ENCODE measurements around the gene CXCR6. TPM values are rescaled to one million over a fixed set of nuclear protein-coding genes. Genes with fewer than 3 reads are reported as not detected.

CXCR6 gene
- total and polyA plus RNA-seq, 2 of the 8 experiments (the other 6 are each of a cell fraction or from before 2014, with no cell fraction given), result not detected

- Histone ChIP-seq H3K4ac (replicated peaks; ENCODE audit: insufficient read length, low read depth, low read length) (no peak overlapping the region), H3K79me1 (ENCODE audit: low read depth, low read length) (no peaks in the 10 kb centered on the region), H3K36me3 (ENCODE audit: control insufficient read depth in 2 of 4, insufficient read depth in 4 of 4, low read length in 3 of 4) (peaks cover 7 to 52% (median 34%) of the 10 kb centered on the region in 4 experiments; a peak in 7 of 8 replicates)
- TF ChIP-seq EP300 (IDR thresholded peaks at IDR 0.05; ENCODE audit: borderline replicate concordance in 1 of 2, low read depth in 2 of 2, low read length in 2 of 2) (no peak), CHD1 (IDR thresholded peaks at IDR 0.05; ENCODE audit: low read depth, low read length) (no peak), TEAD4 (IDR thresholded peaks at IDR 0.05; ENCODE audit: low read depth, low read length) (no peak), POLR2A (IDR thresholded peaks at IDR 0.05; ENCODE audit: control extremely low read depth in 1 of 2, low read depth in 2 of 2, low read length in 2 of 2) (no peak), SRF (IDR thresholded peaks at IDR 0.05; ENCODE audit: low read depth, low read length) (no peak), NANOG (IDR thresholded peaks at IDR 0.05; ENCODE audit: insufficient read depth, low read depth, low read length, poor library complexity, severe bottlenecking) (no peak), CREB1 (IDR thresholded peaks at IDR 0.05) (no peak), SP4 (IDR thresholded peaks at IDR 0.05; ENCODE audit: low read length) (no peak), ATF2 (IDR thresholded peaks at IDR 0.05; ENCODE audit: low read length) (no peak), EZH2 (IDR thresholded peaks at IDR 0.05; ENCODE audit: low read depth, low read length, severe bottlenecking) (no peak), HDAC6 (IDR thresholded peaks at IDR 0.05; ENCODE audit: low read depth, low read length) (no peak), BRCA1 (IDR thresholded peaks at IDR 0.05; ENCODE audit: low read depth, low read length) (no peak), SIRT6 (IDR thresholded peaks at IDR 0.05; ENCODE audit: low read length) (no peak), GABPA (IDR thresholded peaks at IDR 0.05; ENCODE audit: borderline replicate concordance, insufficient read depth, low read length) (no peak)
Observed at GRCh38 chr3:45975686-45976085, 32.4 kb downstream of the CXCR6 start.

More at GRCh38 chr3:45975686-45976085, 32.4 kb downstream of the CXCR6 start:
- Histone ChIP-seq H3K27me3 (replicated peaks in 1 of 4; ENCODE audit: control insufficient read depth in 3 of 4, extremely low read depth in 1 of 4, insufficient read depth in 3 of 4, low read length in 3 of 4) (no peaks in the 10 kb centered on the region), H3K9ac (replicated peaks in 1 of 4; ENCODE audit: extremely low read depth in 1 of 4, low read depth in 3 of 4, low read length in 3 of 4) (no peak overlapping the region), H3K23ac (ENCODE audit: insufficient read length) (no peak overlapping the region), H3K14ac (ENCODE audit: insufficient read length) (no peak overlapping the region), H3K18ac (ENCODE audit: extremely low read depth, low read length) (no peak overlapping the region), H2BK5ac (ENCODE audit: low read depth, low read length) (no peak overlapping the region), H3K56ac (replicated peaks; ENCODE audit: insufficient read length, low read depth, low read length) (no peak overlapping the region), H4K5ac (ENCODE audit: insufficient read length, low read depth, low read length) (no peak overlapping the region), H4K8ac (ENCODE audit: extremely low read depth, insufficient read depth, low read length) (no peak overlapping the region), H4K91ac (replicated peaks; ENCODE audit: insufficient read length, low read length) (no peak overlapping the region), H3K4me1 (replicated peaks in 1 of 4; ENCODE audit: control insufficient read depth in 3 of 4, insufficient read depth in 4 of 4, low read length in 3 of 4) (no peaks in the 10 kb centered on the region), H3K4me3 (ENCODE audit: extremely low read depth in 1 of 4, insufficient read depth in 2 of 4, low read depth in 3 of 4, low read length in 4 of 4) (no peak overlapping the region), H3K79me2 (ENCODE audit: control insufficient read depth in 1 of 2, insufficient read depth in 2 of 2, low read length in 2 of 2) (no peaks in the 10 kb centered on the region), H4K20me1 (replicated peaks in 1 of 2; ENCODE audit: control insufficient read depth in 1 of 2, insufficient read depth in 2 of 2, low read length in 2 of 2) (no peaks in the 10 kb centered on the region), H2BK12ac (ENCODE audit: low read depth, low read length) (no peak overlapping the region), H3K27ac (ENCODE audit: low read depth, low read length) (no peak overlapping the region), H2BK15ac (ENCODE audit: low read length) (no peak overlapping the region), H3K4me2 (ENCODE audit: insufficient read depth in 1 of 2, low read depth in 2 of 2, low read length in 2 of 2) (no peak overlapping the region), H3K9me3 (ENCODE audit: insufficient read depth in 2 of 2, low read depth in 1 of 2, low read length in 1 of 2) (no peaks in the 10 kb centered on the region), H2AFZ (ENCODE audit: low read length) (no peak overlapping the region), H3K23me2 (ENCODE audit: low read depth, low read length) (no peaks in the 10 kb centered on the region), H2BK120ac (replicated peaks; ENCODE audit: low read depth, low read length) (no peak overlapping the region), H2AK5ac (ENCODE audit: low read depth, low read length) (no peak overlapping the region), H2BK20ac (ENCODE audit: low read length) (no peak overlapping the region)
- ChIA-PET POLR2A (ENCODE audit: partially characterized antibody) (no interaction called here), CTCF (ENCODE audit: partially characterized antibody) (interaction anchor here (0.9 to 1.0 kb wide), 2 partner anchors 17 to 67 kb away, joined by 3 read pairs; no protein-coding TSS in a partner anchor)
- 85% methylated on average over 5 of the region's 5 CpGs; no CpG with 5 or more reads in 1 of the 2 experiments for WGBS, 2 experiments (ENCODE audit: extremely low coverage in 1 of 2, insufficient coverage in 1 of 2, insufficient read length in 1 of 2, insufficient replicate concordance in 2 of 2, low coverage in 1 of 2, low lambda C conversion rate in 2 of 2, missing lambda C conversion rate in 1 of 2)
- DNase-seq (ENCODE audit: low read depth in 1 of 2, low spot score in 2 of 2) (no peak), FAIRE-seq (no peak)
